Lung microvascular endothelial cell (primary cell): ENCODE measurements around the gene CD300LD. TPM values are rescaled to one million over a fixed set of nuclear protein-coding genes. Genes with fewer than 3 reads are reported as not detected.
A peak's percentile ranks its signal among the peaks of the same experiment; 100 is the strongest.
"Not testable (repeated sequence)": the region's sequence is repeated elsewhere in the genome, so short reads cannot be mapped to it uniquely, and the experiment has no call there.

ENCODE experiments used
- DNase-seq, 2 donors: peaks; one replicate each; pipeline versions ENCODE4 v3.0.0 to v3.0.0-alpha.2; 2010; ENCODE audit warnings: low read depth in 2 of 2
- total RNA-seq: library from RNA; depleted of rRNA; stranded (reverse); fragments of >200 nt; gene quantifications from 2 replicates; pipeline ENCODE4 v1.2.1, GENCODE V29; 2014

The CD300LD gene
- total RNA-seq, 1 donor from 2014 or later, result not detected

DNA sequence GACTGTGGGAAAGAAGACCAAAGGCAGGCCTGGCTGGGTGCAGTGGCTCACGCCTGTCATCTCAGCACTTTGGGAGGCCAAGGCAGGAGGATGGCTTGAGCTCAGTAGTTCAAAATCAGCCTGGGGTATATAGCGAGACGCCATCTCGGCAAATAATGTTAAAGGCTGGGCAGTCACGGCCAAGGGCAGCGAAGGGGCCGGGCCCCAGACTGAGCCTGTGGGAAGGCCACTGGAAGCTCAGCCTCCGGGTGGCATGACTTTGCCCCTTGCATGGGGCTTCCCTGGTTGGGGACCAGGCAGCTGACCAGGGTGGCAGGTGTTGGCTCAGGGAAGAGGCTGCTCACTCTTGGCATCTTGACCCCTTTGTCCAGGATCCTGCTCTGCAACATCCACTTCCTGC, 14.0 kb upstream of the CD300LD start:
- DNase-seq, result no peak

DNA sequence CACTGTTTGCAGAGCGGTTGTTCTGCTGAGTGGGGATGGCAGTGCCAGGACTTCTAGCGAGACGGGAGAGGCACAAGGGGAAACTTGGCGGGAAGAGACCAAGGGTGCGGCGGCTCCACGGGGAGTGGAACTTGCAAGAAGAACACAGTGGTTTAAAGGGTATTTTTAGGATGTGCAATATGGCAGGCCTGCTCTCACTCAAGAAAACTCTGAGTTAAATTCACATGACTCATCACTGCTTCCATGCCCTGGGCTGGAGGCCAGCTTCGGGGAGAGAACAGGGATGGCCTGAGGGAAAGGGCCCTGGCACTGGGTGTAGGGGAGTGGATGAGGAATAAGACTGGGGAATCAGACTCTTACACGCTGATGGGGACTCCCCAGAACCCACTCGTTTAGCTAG, 13.3 kb upstream of the CD300LD start:
- peak in 1 of 2 donors; percentile 7 for DNase-seq

- no peak for DNase-seq
Measured at GRCh38 chr17:74604761-74605160, 12.7 kb upstream of the CD300LD start.

DNA sequence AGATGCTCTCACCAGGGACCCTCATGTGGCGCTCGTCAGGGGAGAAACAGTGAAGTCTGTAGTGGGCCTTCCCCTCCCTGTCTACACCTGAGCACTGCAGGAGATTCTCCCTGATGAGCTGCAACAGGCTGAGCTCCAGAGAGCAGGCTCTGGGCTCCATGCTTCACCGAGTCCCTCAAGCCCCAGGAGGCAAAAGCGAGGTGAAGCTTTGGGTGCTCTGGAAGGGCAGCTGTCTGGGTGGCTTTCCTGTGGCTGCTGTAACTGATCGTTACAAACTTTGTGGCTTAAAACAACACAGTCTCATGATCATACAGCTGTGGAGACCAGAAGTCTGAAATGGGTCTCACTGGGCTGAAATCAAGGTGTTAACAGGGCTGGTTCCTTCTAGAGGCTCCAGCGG, 12.1 kb upstream of the CD300LD start:
- DNase-seq, result no peak

GRCh38 chr17:74603746-74604145, 11.7 kb upstream of the CD300LD start:
- no peak for DNase-seq

DNA sequence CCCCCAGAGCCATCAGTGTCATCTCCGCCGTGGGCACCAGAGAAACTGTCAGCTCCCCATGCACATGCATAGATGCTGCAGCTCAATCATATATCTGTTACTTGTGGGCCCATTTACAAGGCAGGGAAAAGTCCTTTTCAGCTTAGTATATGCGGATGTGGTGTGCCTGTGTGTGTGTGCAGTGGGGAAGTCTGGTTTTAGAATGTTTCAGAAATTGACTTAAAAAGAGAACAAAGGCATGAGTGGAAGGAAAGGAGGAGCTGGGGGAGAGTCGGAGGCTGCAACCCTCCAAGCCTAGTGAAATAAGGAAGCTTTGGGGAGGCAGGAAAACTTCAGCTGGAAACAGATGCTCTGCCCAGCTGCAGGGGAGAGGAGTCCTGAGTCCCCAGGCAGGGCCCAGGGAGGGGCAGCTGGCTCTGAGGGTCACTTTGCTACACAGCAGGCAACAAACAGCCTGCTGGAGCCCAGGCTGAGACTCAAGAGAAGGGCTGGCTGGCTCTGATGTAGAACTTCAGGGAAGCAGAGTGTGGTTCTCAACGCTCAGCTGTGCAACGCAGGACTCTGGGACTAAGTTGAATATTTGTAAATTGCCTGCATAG, 11.1 kb upstream of the CD300LD start:
- no peak for DNase-seq

- DNase-seq, result peak; percentile 40 to 54
Measured at GRCh38 chr17:74601944-74602572, 10.0 kb upstream of the CD300LD start.

DNA sequence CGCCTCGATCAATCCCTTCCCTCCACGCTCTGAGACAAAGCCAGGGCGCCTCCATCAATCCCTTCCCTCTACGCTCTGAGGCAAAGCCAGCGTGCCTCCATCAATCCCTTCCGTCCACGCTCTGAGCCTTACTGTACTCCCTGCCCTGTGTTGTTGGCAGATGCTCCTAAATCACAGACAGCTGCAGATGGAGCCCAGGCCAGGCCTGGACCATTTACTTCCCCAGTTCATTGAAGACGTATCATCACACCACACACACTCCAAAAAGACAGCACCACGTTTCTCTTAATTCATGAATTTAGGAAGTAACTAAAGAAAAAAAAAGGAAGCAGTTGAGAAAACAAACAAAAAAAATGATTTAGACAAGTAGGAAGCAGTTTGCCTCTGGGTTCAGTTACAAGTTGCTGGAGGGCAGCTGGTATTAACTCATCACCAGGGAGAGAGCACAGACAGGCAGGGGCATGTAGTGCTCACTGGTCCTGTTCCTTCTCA, 7.4 kb upstream of the CD300LD start:
- no peak for DNase-seq

- no peak for DNase-seq
Measured at GRCh38 chr17:74599023-74599399, 6.9 kb upstream of the CD300LD start.

DNA sequence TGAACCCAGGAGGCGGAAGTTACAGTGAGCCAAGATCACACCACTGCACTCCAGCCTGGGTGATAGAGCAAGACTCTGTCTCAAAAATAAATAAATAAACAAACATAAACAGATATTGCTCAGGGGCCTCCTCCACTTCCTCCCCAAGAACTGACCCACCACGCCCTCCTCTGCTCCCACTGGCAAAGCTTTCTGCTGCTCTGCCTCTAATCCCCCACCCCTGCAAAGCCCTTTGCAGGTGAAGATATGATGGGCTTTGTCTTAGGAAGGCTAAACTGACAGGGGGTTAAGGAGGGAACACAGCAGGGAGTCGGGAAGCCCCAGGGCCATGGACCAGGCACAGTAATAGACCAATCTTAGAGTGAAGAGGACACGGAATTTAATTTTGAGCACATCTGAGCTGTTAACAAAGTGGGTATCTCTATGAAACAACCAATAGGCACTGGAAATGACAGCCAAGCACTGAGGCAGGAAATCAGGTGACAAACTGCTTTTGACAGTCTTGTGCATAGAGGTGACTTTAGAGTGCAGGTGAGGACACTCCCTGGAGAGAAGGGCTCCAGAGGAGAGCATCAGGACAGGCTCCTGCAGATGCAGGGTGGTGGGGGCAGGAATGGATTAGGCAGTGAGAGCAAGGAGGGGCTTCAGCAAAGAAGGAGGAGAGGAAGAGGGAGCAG, 6.4 kb upstream of the CD300LD start:
- DNase-seq, result no peak

DNA sequence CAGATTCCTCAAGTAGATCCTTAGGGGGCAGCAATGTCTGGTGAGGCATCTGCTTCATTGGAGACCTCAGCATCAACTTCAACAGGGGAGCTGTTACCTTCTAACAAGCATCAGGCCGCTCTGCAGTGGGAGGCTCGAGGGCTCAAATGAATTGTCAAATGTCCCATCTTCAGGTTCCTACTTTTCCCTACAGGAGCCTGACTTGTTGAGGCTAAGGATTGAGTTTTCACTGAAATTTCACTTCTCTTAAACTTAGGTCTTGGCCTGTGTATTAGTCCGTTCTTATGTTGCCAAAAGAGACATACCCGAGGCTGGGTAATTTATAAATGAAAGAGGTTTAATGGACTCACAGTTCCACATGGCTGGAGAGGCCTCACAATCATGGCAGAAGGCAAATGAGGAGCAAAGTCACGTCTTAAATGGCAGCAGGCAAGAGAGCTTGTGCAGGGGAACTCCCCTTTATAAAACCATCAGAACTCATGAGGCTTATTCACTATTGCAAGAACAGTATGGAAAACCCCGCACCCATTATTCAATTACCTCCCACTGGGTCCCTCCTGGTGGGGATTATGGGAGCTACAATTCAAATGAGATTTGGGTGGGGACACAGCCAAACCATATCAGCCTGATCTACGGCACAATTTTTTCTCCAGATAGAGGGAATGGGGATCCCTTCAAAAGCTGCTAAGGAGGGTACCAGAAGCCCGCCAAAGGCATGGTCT, 5.1 kb upstream of the CD300LD start:
- DNase-seq, result no peak

GRCh38 chr17:74595037-74595750, 3.1 kb upstream of the CD300LD start:
- DNase-seq, result no peak

GRCh38 chr17:74591503-74591902, 580 bp downstream of the CD300LD start:
- no peak for DNase-seq

DNA sequence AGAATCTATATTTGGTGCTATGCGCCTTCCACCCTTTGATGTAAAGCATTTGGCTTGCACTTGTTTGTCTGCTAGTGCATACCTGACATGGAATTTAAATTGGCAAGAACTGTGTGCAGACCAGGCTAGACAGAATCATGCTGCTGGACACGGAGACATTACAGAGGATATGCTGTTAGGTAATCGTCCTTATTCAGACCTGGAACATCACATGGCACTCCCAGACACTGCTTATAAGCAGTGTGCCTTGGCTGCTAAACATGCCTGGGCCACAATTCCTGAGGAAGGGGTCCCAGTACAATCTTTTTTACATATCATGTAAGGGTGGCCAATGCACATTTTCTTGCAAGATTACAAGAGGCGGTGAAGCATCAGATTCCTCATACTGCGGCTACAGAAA, 6.4 kb downstream of the CD300LD start:
- DNase-seq, result no peak

GRCh38 chr17:74584292-74585060, 7.6 kb downstream of the CD300LD start:
- DNase-seq, result no peak

DNA sequence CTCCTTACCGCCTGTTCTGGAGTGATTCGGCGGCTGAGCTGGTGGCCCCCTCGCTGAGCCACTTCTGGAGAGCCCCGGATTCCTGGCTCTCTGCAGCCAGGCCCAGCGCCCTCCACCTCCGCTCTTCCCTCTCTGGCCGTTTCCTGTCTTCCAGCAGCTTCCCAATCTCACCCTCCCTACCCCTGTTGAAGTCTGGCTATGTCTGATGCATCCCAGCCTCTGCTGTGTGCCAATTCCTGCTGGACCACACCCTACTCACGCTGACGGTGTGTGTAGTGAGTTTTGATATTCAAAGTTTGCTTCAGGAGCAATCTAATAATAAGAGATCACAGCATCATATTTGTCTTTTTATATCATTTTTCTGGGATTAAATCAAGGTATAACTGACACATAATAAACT, 9.4 kb downstream of the CD300LD start:
- no peak for DNase-seq

DNA sequence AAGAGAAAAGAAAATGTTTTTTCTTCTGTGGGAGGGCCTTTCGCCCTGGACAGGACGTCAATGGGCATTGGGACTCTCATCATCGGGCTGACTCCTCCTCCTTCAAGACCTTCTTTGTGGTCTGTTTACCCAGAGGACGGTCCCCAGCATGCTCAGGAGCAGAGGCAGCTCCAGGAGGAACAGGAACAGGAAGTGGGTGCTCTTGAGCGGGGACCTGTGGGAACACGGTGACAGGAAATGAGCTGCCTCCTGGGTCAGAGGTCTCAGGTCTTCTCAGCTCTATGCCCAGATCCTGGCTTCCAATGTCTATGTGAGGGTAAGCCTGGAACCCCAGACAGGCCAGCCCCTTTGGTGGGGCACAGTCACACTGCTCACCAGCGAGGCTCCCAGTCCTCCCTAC, 12.2 kb downstream of the CD300LD start:
- DNase-seq, result no peak

DNA sequence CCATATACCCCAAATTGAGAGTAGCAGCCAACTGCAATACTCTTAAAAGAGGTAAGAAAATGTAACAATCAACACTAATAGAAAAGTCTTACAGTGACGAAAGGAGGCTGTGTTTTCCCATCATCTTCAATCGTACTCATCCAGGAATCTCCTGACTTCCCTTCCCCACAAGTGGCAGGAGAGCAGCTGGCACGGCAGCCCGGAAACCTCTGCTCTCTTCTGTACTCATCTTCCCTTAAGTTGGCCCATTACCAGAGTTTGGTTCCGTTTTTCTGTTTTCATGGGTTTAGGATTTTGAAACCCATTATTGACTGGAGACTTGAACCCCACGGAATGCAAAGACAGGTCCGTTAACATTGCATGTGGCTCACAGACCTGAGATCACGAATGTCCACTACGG, 13.1 kb downstream of the CD300LD start:
- DNase-seq, result no peak

GRCh38 chr17:74574489-74575142, 17.5 kb downstream of the CD300LD start:
- DNase-seq, result no peak

DNA sequence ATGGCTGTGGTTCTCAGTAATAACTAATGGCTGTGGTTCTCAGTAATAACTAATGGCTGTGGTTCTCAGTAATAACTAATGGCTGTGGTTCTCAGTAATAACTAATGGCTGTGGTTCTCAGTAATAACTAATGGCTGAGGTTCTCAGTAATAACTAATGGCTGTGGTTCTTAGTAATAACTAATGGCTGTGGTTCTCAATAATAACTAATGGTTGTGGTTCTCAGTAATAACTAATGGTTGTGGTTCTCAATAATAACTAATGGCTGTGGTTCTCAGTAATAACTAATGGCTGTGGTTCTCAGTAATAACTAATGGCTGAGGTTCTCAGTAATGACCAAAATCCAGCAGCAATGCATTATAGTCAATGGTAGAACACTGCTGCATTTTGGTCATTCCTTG, 18.4 kb downstream of the CD300LD start:
- DNase-seq, result not testable (repeated sequence)
